CD4-positive, alpha-beta T cell treated with Interferon gamma for 1 hour (primary cell): ENCODE data around the gene SNAP47.

ENCODE experiments used
- DNase-seq: peaks from one replicate; pipeline ENCODE4 v3.0.0-alpha.2; 2020

SNAP47 gene

GRCh38 chr1:227769936-227770494 lies 34.8 kb downstream of the SNAP47 start:
- no peak for DNase-seq

GRCh38 chr1:227770812-227771211 lies 35.6 kb downstream of the SNAP47 start:
- DNase-seq: no peak

GRCh38 chr1:227771326-227771725 lies 36.1 kb downstream of the SNAP47 start:
- no peak for DNase-seq

GRCh38 chr1:227771771-227772170 lies 36.5 kb downstream of the SNAP47 start:
- DNase-seq: no peak

- DNase-seq: no peak
Measured at GRCh38 chr1:227773558-227773957, 38.3 kb downstream of the SNAP47 start.

- DNase-seq: peak; percentile 33
Measured at GRCh38 chr1:227774051-227774731, 39.0 kb downstream of the SNAP47 start.

- no peak for DNase-seq
Measured at GRCh38 chr1:227774821-227775661, 39.8 kb downstream of the SNAP47 start.

GRCh38 chr1:227775841-227776240 lies 40.6 kb downstream of the SNAP47 start:
- no peak for DNase-seq

- DNase-seq: no peak
Measured at GRCh38 chr1:227776331-227776771, 41.1 kb downstream of the SNAP47 start.

- DNase-seq: no peak
Measured at GRCh38 chr1:227777156-227777555, 41.9 kb downstream of the SNAP47 start.

GRCh38 chr1:227777646-227778045 lies 42.4 kb downstream of the SNAP47 start:
- DNase-seq: no peak

- no peak for DNase-seq
Measured at GRCh38 chr1:227778401-227778947, 43.2 kb downstream of the SNAP47 start.

- no peak for DNase-seq
Measured at GRCh38 chr1:227779021-227779441, 43.8 kb downstream of the SNAP47 start.

- DNase-seq: no peak
Measured at GRCh38 chr1:227779685-227780084, 44.5 kb downstream of the SNAP47 start.

- DNase-seq: no peak
Measured at GRCh38 chr1:227780101-227781044, 45.1 kb downstream of the SNAP47 start.

GRCh38 chr1:227781314-227781930 lies 46.2 kb downstream of the SNAP47 start:
- no peak for DNase-seq

GRCh38 chr1:227782226-227782625 lies 47.0 kb downstream of the SNAP47 start:
- DNase-seq: no peak

GRCh38 chr1:227785094-227785804 lies 50.0 kb downstream of the SNAP47 start:
- peak; percentile 39 for DNase-seq

GRCh38 chr1:227785805-227786671 lies 50.8 kb downstream of the SNAP47 start:
- DNase-seq: no peak
